Caki2 (cell line): Measurements from ENCODE around the gene CBR3. TPM values are rescaled to one million over a fixed set of nuclear protein-coding genes. Genes with fewer than 3 reads are reported as not detected.
A peak's percentile ranks its signal among the peaks of the same experiment; 100 is the strongest.
"Not testable (repeated sequence)": the region's sequence is repeated elsewhere in the genome, so short reads cannot be mapped to it uniquely, and the experiment has no call there.

Experiments used
- DNase-seq: peaks from one replicate; pipeline ENCODE4 v3.0.0-alpha.2; 2015; ENCODE audit warnings: low read depth
- in situ Hi-C: cut with HindIII; loops from 2 replicates; pipeline ENCODE4 v1.10.0; 2016; ENCODE audit warnings: low sequenced_read_pairs, low pct_unique_long_range_greater_than_20kb, mixed read lengths
- total RNA-seq: library from RNA; depleted of rRNA; stranded (reverse); fragments of >200 nt; shearing (Covaris generic); gene quantifications from 2 replicates; pipeline ENCODE4 v1.2.3, GENCODE V29; 2014; ENCODE audit warnings: low replicate concordance; rRNA removed

The CBR3 gene
- total RNA-seq = 25.5 and 31.9 TPM in 2 replicates

GRCh38 chr21:36134803-36135390 is at the start of gene CBR3:
Gene CBR3 (plus strand): TSS chr21:36135079. CDS start chr21:36135193, 114 bp downstream.
- DNase-seq = peak; percentile 72
- in situ Hi-C loops = no loop called here

GRCh38 chr21:36087362-36088138 is 47.3 kb upstream of the CBR3 start:
- DNase-seq = no peak
- in situ Hi-C loops = no loop called here

- in situ Hi-C loops = no loop called here
- DNase-seq = no peak
Measured at GRCh38 chr21:36089946-36090345, 44.9 kb upstream of the CBR3 start.

GRCh38 chr21:36092681-36093080 is 42.2 kb upstream of the CBR3 start:
- no peak for DNase-seq
- in situ Hi-C loops = no loop called here

GRCh38 chr21:36093512-36093911 is 41.4 kb upstream of the CBR3 start:
- in situ Hi-C loops = no loop called here
- DNase-seq = peak; percentile 23

GRCh38 chr21:36096398-36097290 is 38.2 kb upstream of the CBR3 start:
- no peak for DNase-seq
- in situ Hi-C loops = no loop called here

- DNase-seq = peak; percentile 83
- in situ Hi-C loops = no loop called here
Measured at GRCh38 chr21:36097427-36098181, 37.3 kb upstream of the CBR3 start.

- in situ Hi-C loops = no loop called here
- DNase-seq = no peak
Measured at GRCh38 chr21:36098182-36098532, 36.7 kb upstream of the CBR3 start.

GRCh38 chr21:36099000-36099399 is 35.9 kb upstream of the CBR3 start:
- in situ Hi-C loops = no loop called here

GRCh38 chr21:36099695-36100211 is 35.1 kb upstream of the CBR3 start:
- in situ Hi-C loops, DNase-seq: not testable (repeated sequence)

More at GRCh38 chr21:36099000-36099399, 35.9 kb upstream of the CBR3 start:
- no peak for DNase-seq

GRCh38 chr21:36100971-36101641 is 33.8 kb upstream of the CBR3 start:
- in situ Hi-C loops = no loop called here

GRCh38 chr21:36103434-36103833 is 31.4 kb upstream of the CBR3 start:
- in situ Hi-C loops = no loop called here
- no peak for DNase-seq

More at GRCh38 chr21:36100971-36101641, 33.8 kb upstream of the CBR3 start:
- no peak for DNase-seq

GRCh38 chr21:36104317-36105300 is 30.3 kb upstream of the CBR3 start:
- DNase-seq = peak; percentile 99
- in situ Hi-C loops = no loop called here

GRCh38 chr21:36105327-36105842 is 29.5 kb upstream of the CBR3 start:
- in situ Hi-C loops = no loop called here
- DNase-seq = no peak

GRCh38 chr21:36109868-36110267 is 25.0 kb upstream of the CBR3 start:
- DNase-seq = no peak
- in situ Hi-C loops = no loop called here

GRCh38 chr21:36111238-36111637 is 23.6 kb upstream of the CBR3 start:
- DNase-seq = no peak
- in situ Hi-C loops = no loop called here
